HG02623 (cell line): ENCODE data around the gene DAGLA.

Experiments used
- ATAC-seq: cut with Tn5 transposase; IDR thresholded peaks from one replicate; pipeline ENCODE4 v1.9.1; 2021; ENCODE audit warnings: moderate library complexity; ENCODE audit not compliant: unreplicated experiment

DAGLA gene

DNA sequence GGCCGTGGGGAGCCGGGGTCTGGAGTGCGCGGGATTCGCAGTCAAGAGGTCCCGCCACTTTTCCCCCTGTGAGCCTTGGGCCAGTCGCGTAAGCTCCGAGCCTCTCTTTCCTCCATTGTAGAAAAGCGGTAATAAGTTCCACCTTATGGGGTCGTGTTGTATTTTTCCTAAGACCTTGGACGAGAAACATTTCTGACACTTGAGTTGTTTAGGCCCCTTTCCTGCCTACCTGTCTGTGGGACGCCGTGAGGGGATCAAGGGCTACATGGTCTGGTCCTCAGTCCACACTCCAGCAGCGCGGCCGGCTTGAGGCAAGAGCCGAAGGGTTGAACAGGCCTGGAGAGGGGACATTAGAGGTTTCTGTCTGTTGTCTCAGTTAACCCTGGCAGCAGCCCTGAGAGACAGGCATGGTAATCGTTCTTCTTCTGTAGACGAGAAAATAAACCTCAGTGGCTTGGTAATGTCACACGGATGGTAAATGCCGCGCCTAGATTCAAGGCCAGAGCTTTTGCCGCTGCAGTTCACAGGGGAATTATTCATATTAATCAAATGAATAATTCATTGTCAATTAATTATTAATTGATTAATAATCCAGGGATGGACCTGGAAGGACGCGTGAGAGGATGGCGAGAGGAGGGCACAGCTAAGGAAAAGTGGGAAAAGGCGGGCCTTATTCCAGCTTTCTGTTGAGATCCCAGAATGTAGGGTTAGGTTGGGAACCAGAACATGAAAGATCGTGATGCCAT lies 113.1 kb downstream of the DAGLA start:
- ATAC-seq, result no peak

DNA sequence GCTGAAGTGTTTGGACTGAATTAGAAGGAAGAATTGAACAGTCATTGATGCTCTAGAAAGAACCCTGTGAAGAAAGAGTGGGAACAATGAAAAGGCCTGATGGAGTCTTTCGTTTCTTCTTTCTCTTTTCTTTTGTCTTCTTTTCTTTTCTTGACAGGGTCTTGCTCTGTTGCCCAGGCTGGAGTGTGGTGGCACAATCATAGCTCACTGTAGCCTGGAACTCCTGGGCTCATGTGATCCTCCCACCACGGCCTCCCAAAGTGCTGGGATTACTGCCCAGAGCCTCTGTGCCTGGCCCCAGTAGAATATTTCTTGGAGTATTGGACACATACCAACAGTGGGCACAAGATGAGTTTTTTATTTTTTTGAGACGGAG lies 113.6 kb downstream of the DAGLA start:
- no peak for ATAC-seq

DNA sequence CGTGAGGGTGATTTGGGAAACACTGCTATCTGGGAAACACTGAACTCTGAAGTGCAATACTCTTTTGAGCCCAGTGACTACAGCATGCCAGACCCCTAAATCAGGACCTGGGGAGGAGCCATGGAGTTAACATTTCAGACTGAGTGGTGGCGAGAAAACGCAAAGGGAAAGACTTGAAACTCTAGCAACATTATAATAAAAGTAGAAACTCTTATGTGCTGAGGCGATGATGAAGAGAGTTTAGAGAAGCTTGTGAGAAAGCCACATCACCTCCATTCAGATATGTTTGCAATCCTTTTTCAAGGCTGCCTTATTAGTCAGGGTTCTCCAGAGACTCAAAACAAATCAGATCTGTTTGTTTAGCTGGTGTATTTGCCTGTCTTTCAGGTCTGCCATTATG lies 114.4 kb downstream of the DAGLA start:
- ATAC-seq, result no peak

DNA sequence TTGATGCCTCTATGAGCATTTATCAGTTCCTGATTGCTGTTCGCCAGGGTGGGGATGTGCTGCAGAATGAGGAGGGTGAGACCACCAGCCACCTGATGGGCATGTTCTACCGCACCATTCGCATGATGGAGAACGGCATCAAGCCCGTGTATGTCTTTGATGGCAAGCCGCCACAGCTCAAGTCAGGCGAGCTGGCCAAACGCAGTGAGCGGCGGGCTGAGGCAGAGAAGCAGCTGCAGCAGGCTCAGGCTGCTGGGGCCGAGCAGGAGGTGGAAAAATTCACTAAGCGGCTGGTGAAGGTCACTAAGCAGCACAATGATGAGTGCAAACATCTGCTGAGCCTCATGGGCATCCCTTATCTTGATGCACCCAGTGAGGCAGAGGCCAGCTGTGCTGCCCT lies 115.3 kb downstream of the DAGLA start:
- ATAC-seq, result no peak

DNA sequence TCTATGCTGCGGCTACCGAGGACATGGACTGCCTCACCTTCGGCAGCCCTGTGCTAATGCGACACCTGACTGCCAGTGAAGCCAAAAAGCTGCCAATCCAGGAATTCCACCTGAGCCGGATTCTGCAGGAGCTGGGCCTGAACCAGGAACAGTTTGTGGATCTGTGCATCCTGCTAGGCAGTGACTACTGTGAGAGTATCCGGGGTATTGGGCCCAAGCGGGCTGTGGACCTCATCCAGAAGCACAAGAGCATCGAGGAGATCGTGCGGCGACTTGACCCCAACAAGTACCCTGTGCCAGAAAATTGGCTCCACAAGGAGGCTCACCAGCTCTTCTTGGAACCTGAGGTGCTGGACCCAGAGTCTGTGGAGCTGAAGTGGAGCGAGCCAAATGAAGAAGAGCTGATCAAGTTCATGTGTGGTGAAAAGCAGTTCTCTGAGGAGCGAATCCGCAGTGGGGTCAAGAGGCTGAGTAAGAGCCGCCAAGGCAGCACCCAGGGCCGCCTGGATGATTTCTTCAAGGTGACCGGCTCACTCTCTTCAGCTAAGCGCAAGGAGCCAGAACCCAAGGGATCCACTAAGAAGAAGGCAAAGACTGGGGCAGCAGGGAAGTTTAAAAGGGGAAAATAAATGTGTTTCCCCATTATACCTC lies 115.8 kb downstream of the DAGLA start:
- ATAC-seq, result no peak
